ENCODE measurements around the gene CHST12. TPM values are rescaled to one million over a fixed set of nuclear protein-coding genes. Genes with fewer than 3 reads are reported as not detected.

Gene CHST12
- total RNA-seq, 1 experiment from 2014 or later: 11.4 TPM

- Histone ChIP-seq H3K27me3 (ENCODE audit: control insufficient read depth, insufficient read depth, low read length) (no peaks in the 10 kb centered on the region), H3K4me3 (ENCODE audit: insufficient read depth, low read depth, low read length) (no peak overlapping the region), H3K36me3 (replicated peaks; ENCODE audit: control insufficient read depth, insufficient read depth, low read length) (no peaks in the 10 kb centered on the region)
- no peak for DNase-seq
Measured at GRCh38 chr7:2493205-2494164, 90.1 kb downstream of the CHST12 start.

GRCh38 chr7:2494191-2495130 is 91.0 kb downstream of the CHST12 start:
- no peak for DNase-seq
- Histone ChIP-seq H3K4me3 (ENCODE audit: insufficient read depth, low read depth, low read length) (no peak overlapping the region), H3K27me3 (ENCODE audit: control insufficient read depth, insufficient read depth, low read length) (no peaks in the 10 kb centered on the region), H3K36me3 (replicated peaks; ENCODE audit: control insufficient read depth, insufficient read depth, low read length) (no peaks in the 10 kb centered on the region)

DNA sequence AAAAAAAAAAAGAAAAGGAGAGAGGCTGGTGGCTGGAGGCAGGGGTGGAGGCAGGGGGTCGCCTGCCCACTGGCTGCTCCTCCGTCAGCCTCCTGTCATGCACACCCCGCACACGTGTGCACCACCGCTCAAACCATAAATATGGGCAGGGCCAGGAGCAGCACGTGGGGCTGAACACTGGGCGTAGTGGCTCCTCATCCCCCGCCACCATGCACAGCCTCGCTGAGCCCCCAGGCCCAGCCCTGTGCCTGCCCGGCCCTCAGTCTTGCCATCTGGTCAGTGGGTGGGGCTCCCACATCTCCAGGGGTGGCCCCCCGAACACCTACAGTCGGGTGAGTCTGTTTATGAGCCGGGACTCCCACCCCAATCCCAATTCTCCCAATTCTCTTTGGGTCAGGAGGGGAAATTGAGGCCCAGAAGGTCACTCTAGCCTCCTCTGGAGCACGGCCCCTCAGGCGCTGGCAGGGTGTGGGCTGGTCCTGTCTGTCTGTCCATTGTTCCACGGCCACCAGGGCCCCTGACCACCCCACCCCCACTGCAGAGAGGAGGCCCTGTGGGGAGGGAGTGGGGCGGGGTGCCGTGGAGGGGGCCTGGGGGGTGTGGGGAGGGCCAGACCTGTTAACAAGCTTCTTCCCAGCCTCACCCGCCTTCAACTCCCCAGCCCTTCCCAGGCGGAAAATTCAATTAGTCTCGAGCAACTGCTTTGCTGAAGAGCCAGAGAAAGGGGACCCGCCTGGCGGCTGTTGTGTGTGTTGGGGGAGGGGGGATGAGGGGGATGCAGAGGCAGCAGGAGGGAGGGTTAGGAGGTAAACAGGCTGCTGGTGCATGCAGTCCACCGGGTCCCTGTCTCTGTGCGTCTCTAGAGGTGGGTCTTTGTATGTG is 92.2 kb downstream of the CHST12 start:
- Histone ChIP-seq H3K27me3 (ENCODE audit: control insufficient read depth, insufficient read depth, low read length) (no peaks in the 10 kb centered on the region), H3K4me3 (ENCODE audit: insufficient read depth, low read depth, low read length) (no peak overlapping the region), H3K36me3 (replicated peaks; ENCODE audit: control insufficient read depth, insufficient read depth, low read length) (no peaks in the 10 kb centered on the region)
- peak; percentile 93 for DNase-seq

DNA sequence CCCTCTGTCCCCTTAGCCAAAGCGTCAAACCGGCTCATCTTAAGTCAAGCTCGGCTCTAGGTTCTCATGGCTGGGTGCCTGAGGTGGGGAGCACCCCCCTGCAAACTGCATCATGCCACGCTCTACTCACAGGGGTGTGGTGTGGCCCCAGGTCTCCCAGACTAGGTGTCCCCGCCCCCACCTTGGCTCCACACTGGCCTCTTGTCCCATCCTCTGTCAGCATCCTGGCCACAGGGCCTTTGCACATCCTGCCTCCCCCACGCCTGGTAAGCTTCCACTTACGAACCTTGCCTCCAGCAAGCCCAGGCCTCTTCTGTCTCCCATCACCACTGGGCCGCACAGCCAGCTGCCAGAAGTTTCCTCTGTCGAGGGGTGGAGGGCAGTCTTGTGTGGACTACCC is 93.0 kb downstream of the CHST12 start:
- no peaks in the 10 kb centered on the region for H3K27me3 ChIP-seq (ENCODE audit: control insufficient read depth, insufficient read depth, low read length)
- DNase-seq: no peak
- H3K4me3 ChIP-seq (ENCODE audit: insufficient read depth, low read depth, low read length): no peak overlapping the region
- H3K36me3 ChIP-seq (replicated peaks; ENCODE audit: control insufficient read depth, insufficient read depth, low read length): no peaks in the 10 kb centered on the region

DNA sequence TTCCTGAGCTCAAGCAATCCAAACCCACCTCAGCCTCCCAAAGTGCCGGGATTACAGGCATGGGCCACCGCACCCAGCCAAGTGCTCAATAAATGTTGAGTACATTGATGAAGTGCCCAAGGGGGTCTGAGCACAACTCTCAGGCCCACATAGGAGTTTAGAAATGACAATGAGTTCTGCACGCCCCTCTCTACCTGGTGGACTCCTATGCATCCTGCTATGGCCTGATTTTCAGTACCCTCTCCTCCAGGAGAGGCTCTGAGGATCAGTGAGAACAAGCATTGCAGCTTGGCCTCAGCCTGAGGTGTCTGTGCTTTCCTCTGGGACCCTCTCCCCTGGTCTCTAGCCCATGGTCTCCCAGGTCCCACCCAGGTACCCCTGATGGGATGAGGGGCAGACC is 93.7 kb downstream of the CHST12 start:
- Histone ChIP-seq H3K4me3 (ENCODE audit: insufficient read depth, low read depth, low read length) (no peak overlapping the region), H3K27me3 (ENCODE audit: control insufficient read depth, insufficient read depth, low read length) (no peaks in the 10 kb centered on the region), H3K36me3 (replicated peaks; ENCODE audit: control insufficient read depth, insufficient read depth, low read length) (no peaks in the 10 kb centered on the region)
- DNase-seq: no peak

DNA sequence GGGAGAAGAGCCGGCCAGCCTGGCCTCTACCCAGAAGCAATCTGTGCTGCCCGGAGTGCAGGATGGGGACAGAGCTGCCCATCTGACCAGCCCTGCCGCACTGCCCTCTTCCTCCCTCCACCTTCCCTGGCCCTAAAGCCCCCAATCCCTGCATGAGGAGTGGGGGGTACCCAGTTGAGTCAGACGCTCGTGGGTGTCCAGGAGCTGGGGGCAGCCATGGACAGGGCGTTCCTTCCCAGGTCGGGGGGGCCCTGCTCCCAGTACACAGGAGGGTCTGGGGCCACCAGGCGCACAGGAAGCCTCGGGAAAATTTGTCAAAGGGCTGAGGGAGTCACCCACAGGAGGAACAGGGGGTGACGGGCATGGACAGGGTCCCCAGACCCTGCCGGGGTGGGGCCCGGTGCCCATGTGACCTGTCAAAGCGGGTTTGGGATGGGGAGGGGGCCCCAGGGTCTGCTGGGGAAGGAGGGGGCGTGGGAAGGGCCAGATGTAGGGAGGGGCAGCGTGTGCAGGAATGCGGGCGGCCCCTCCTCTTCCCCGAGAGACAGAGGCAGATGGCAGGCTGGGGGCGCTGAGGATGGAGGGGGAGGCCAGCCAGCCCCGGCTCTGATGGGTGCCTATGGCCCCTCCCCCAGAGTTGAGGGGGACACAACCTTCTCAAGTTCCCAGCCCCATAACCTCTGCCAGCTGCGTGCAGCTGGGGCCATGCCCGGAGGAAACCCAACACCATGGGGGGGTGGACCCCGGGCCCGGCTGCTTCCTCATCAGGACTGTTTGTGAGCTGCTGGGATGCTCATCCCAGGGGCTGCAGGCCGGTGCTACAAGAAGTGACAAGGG is 94.3 kb downstream of the CHST12 start:
- Histone ChIP-seq H3K4me3 (ENCODE audit: insufficient read depth, low read depth, low read length) (no peak overlapping the region), H3K36me3 (replicated peaks; ENCODE audit: control insufficient read depth, insufficient read depth, low read length) (no peaks in the 10 kb centered on the region), H3K27me3 (ENCODE audit: control insufficient read depth, insufficient read depth, low read length) (no peaks in the 10 kb centered on the region)
- peak; percentile 83 for DNase-seq

Other genes starting within 250 kb of the CHST12 start
- gene MAD1L1, start 170.7 kb upstream of the CHST12 start, total RNA-seq (2014; rRNA removed; shearing (Covaris generic)): 44.7 and 63.0 TPM in 2 replicates
- 25.8 and 32.6 TPM in 2 replicates for gene MRM2, start 161.4 kb upstream of the CHST12 start, total RNA-seq (2014; rRNA removed; shearing (Covaris generic))
- 101 and 117 TPM in 2 replicates for gene NUDT1, start 161.4 kb upstream of the CHST12 start, total RNA-seq (2014; rRNA removed; shearing (Covaris generic))
- gene SNX8, start 89.2 kb upstream of the CHST12 start, total RNA-seq (2014; rRNA removed; shearing (Covaris generic)): 23.2 and 28.2 TPM in 2 replicates
- 314 and 319 TPM in 2 replicates for gene EIF3B, start 48.8 kb upstream of the CHST12 start, total RNA-seq (2014; rRNA removed; shearing (Covaris generic))
- gene GRIFIN, start 72.8 kb downstream of the CHST12 start, total RNA-seq (2014; rRNA removed; shearing (Covaris generic)): not detected in 2 replicates
- 12.8 and 20.0 TPM in 2 replicates for gene LFNG, start 116.2 kb downstream of the CHST12 start, total RNA-seq (2014; rRNA removed; shearing (Covaris generic))
- gene BRAT1, start 151.9 kb downstream of the CHST12 start, total RNA-seq (2014; rRNA removed; shearing (Covaris generic)): 83.5 and 86.4 TPM in 2 replicates
- gene IQCE, start 155.4 kb downstream of the CHST12 start, total RNA-seq (2014; rRNA removed; shearing (Covaris generic)): 2.1 and 4.0 TPM in 2 replicates
- gene TTYH3, start 228.4 kb downstream of the CHST12 start, total RNA-seq (2014; rRNA removed; shearing (Covaris generic)): 50.2 and 53.5 TPM in 2 replicates

All from H7 (cell line).